A549 (cell line): ENCODE data around the gene FBF1.

Experiments used
- CTCF ChIP-seq: fragments of >200 bp; sonication (Bioruptor Twin); formaldehyde crosslinking; IDR thresholded peaks from 3 replicates; pipeline ENCODE4 v1.5.1; 2016
- ESRRA ChIP-seq: fragments of 150-350 bp; IDR thresholded peaks from 2 replicates; pipeline ENCODE4 v1.6.1; 2014; ENCODE audit warnings: mild to moderate bottlenecking, low read length, borderline replicate concordance
- FOSB ChIP-seq: fragments of 250-450 bp; sonication (Bioruptor Pico); IDR thresholded peaks from 2 replicates; pipeline ENCODE4 v1.5.0; 2020; ENCODE audit warnings: mild to moderate bottlenecking, moderate library complexity
- GATA3 ChIP-seq: IDR thresholded peaks from 2 replicates; pipeline ENCODE4 v1.6.1; 2012; ENCODE audit warnings: borderline replicate concordance
- JUNB ChIP-seq: fragments of >200 bp; sonication (Bioruptor Twin); formaldehyde crosslinking; IDR thresholded peaks from 2 replicates; pipeline ENCODE4 v1.6.1; 2016
- KDM1A ChIP-seq: fragments of 200-600 bp; sonication (generic); IDR thresholded peaks from 2 replicates; pipeline ENCODE4 v1.6.1; 2016; ENCODE audit warnings: low read depth, mild to moderate bottlenecking
- MAFK ChIP-seq: fragments of 450-650 bp; IDR thresholded peaks from 2 replicates; pipeline ENCODE4 v1.6.1; 2014; ENCODE audit not compliant: partially characterized antibody
- RARB ChIP-seq: fragments of 250-450 bp; sonication (Bioruptor Pico); IDR thresholded peaks from 2 replicates; pipeline ENCODE4 v1.8.0; 2021; ENCODE audit warnings: mild to moderate bottlenecking, moderate library complexity
- REST ChIP-seq: fragments of 200-600 bp; sonication (generic); IDR thresholded peaks from 2 replicates; pipeline ENCODE4 v1.6.1; 2016; ENCODE audit warnings: antibody characterized with exemption, mild to moderate bottlenecking, moderate library complexity
- TF ChIP-seq, protein P1 (sequence below): IDR thresholded peaks from 2 replicates; pipeline ENCODE4 v1.6.1; 2012
- TF ChIP-seq, protein P2 (sequence below): fragments of 150-350 bp; IDR thresholded peaks from 2 replicates; pipeline ENCODE4 v1.6.1; 2014; ENCODE audit warnings: low read depth, mild to moderate bottlenecking, low read length

DNA sequence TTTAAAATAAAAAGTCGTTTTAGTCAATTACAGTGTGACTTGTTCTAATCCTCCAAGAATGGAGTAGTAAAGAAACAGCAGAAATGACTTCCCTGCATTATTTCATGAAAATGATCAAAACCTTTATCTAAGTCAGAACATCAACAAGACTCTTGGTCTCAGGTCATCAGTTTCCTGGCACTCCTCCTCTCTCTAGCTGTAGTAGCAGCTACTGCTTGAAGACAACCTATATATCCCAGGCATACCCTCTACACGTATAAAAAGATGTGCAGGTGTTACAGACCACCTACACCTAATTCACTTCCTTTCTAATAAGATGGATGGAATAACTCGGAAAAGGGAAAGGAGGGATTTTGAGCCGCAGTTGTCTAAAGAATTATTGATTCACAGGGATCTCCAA is 1.6 kb upstream of the FBF1 start:
- TF ChIP-seq REST (no peak), CTCF (no peak), RARB (CRISPR knock-in tag) (no peak), FOSB (CRISPR knock-in tag) (no peak), ESRRA (no peak), MAFK (no peak), KDM1A (no peak), JUNB (no peak), GATA3 (no peak)
- TF ChIP-seq, protein P1, sequence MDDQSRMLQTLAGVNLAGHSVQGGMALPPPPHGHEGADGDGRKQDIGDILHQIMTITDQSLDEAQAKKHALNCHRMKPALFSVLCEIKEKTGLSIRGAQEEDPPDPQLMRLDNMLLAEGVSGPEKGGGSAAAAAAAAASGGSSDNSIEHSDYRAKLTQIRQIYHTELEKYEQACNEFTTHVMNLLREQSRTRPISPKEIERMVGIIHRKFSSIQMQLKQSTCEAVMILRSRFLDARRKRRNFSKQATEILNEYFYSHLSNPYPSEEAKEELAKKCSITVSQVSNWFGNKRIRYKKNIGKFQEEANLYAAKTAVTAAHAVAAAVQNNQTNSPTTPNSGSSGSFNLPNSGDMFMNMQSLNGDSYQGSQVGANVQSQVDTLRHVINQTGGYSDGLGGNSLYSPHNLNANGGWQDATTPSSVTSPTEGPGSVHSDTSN, result no peak
- TF ChIP-seq, protein P2, sequence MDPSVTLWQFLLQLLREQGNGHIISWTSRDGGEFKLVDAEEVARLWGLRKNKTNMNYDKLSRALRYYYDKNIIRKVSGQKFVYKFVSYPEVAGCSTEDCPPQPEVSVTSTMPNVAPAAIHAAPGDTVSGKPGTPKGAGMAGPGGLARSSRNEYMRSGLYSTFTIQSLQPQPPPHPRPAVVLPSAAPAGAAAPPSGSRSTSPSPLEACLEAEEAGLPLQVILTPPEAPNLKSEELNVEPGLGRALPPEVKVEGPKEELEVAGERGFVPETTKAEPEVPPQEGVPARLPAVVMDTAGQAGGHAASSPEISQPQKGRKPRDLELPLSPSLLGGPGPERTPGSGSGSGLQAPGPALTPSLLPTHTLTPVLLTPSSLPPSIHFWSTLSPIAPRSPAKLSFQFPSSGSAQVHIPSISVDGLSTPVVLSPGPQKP, result no peak
